ENCODE data around the gene TLL2. TPM values are rescaled to one million over a fixed set of nuclear protein-coding genes. Genes with fewer than 3 reads are reported as not detected.

TLL2 gene
- total and polyA plus RNA-seq, 7 donors = 0.22 to 0.64 (median 0.32) TPM

- no peak for TF ChIP-seq CTCF (IDR thresholded peaks at IDR 0.05)
- Histone ChIP-seq H3K4me3 (no peak overlapping the region), H3K36me3 (ENCODE audit: insufficient read depth in 1 of 2, low read depth in 1 of 2) (no peaks in the 10 kb centered on the region), H3K9me3 (no peaks in the 10 kb centered on the region), H3K4me1 (no peaks in the 10 kb centered on the region), H3K27ac (no peak overlapping the region), H3K27me3 (ENCODE audit: insufficient read depth in 3 of 3, low read length in 2 of 3) (no peaks in the 10 kb centered on the region)
- intact Hi-C loops (cut with DNase I) = no loop called here
- ATAC-seq = no peak
- DNase-seq = no peak
- 29 to 73% (median 46%) methylated on average over 1 of the region's 1 CpG for WGBS, 3 donors
Observed at GRCh38 chr10:96421995-96422394, 91.7 kb downstream of the TLL2 start.

- intact Hi-C loops (cut with DNase I) = no loop called here
- DNase-seq = no peak
- no peak for ATAC-seq
- H3K27me3 ChIP-seq (ENCODE audit: insufficient read depth in 3 of 3, low read length in 2 of 3) = no peaks in the 10 kb centered on the region
- no peak overlapping the region for H3K27ac ChIP-seq
- no peak for TF ChIP-seq CTCF (IDR thresholded peaks at IDR 0.05)
- no peaks in the 10 kb centered on the region for H3K9me3 ChIP-seq
- H3K4me3 ChIP-seq = no peak overlapping the region
- WGBS, 3 donors = 80 to 85% (median 81%) methylated on average over 15 of the region's 15 CpGs
- no peaks in the 10 kb centered on the region for H3K36me3 ChIP-seq (ENCODE audit: insufficient read depth in 1 of 2, low read depth in 1 of 2)
- no peaks in the 10 kb centered on the region for H3K4me1 ChIP-seq
Observed at GRCh38 chr10:96420228-96421009, 93.3 kb downstream of the TLL2 start.

GRCh38 chr10:96419351-96419750, 94.4 kb downstream of the TLL2 start:
- no peak for ATAC-seq
- no peak overlapping the region for H3K4me3 ChIP-seq
- intact Hi-C loops (cut with DNase I) = no loop called here

GRCh38 chr10:96418582-96418981, 95.1 kb downstream of the TLL2 start:
- ATAC-seq (no peak), DNase-seq (no peak)
- no peaks in the 10 kb centered on the region for H3K36me3 ChIP-seq (ENCODE audit: insufficient read depth in 1 of 2, low read depth in 1 of 2)
- no peaks in the 10 kb centered on the region for H3K9me3 ChIP-seq
- peaks cover 4% of the 10 kb centered on the region for H3K4me1 ChIP-seq
- no peaks in the 10 kb centered on the region for H3K27me3 ChIP-seq (ENCODE audit: insufficient read depth in 3 of 3, low read length in 2 of 3)
- TF ChIP-seq CTCF (IDR thresholded peaks at IDR 0.05) = no peak
- H3K27ac ChIP-seq = no peak overlapping the region
- H3K4me3 ChIP-seq = no peak overlapping the region
- intact Hi-C loops (cut with DNase I) = no loop called here

More at GRCh38 chr10:96419351-96419750, 94.4 kb downstream of the TLL2 start:
- Histone ChIP-seq H3K36me3 (ENCODE audit: insufficient read depth in 1 of 2, low read depth in 1 of 2) (no peaks in the 10 kb centered on the region), H3K9me3 (no peaks in the 10 kb centered on the region), H3K27me3 (ENCODE audit: insufficient read depth in 3 of 3, low read length in 2 of 3) (no peaks in the 10 kb centered on the region), H3K4me1 (no peaks in the 10 kb centered on the region), H3K27ac (no peak overlapping the region)
- no peak for DNase-seq
- 71 to 80% (median 74%) methylated on average over 3 of the region's 3 CpGs for WGBS, 3 donors
- no peak for TF ChIP-seq CTCF (IDR thresholded peaks at IDR 0.05)

- intact Hi-C loops (cut with DNase I) = no loop called here
- Histone ChIP-seq H3K4me1 (peaks cover 14% of the 10 kb centered on the region), H3K4me3 (no peak overlapping the region), H3K9me3 (no peaks in the 10 kb centered on the region), H3K27ac (no peak overlapping the region), H3K36me3 (ENCODE audit: insufficient read depth in 1 of 2, low read depth in 1 of 2) (no peaks in the 10 kb centered on the region), H3K27me3 (ENCODE audit: insufficient read depth in 3 of 3, low read length in 2 of 3) (no peaks in the 10 kb centered on the region)
- ATAC-seq (no peak), DNase-seq (no peak)
- no peak for TF ChIP-seq CTCF (IDR thresholded peaks at IDR 0.05)
- WGBS, 3 donors = 94 to 98% (median 95%) methylated on average over 3 of the region's 3 CpGs
Observed at GRCh38 chr10:96417441-96417840, 96.3 kb downstream of the TLL2 start.
